Uterus (tissue), 2 donors: ENCODE results near the gene KCNC1.

ENCODE experiments used
- POLR2A ChIP-seq, 2 donors: fragments of 450-650 bp; IDR thresholded peaks; one replicate each; pipeline ENCODE4 v1.6.1; 2016; ENCODE audit warnings: antibody characterized with exemption in 2 of 2, mild to moderate bottlenecking in 1 of 2, moderate library complexity in 1 of 2
- TF ChIP-seq, protein P1 (sequence below), 4 experiments: fragments of 200-600 bp in 2 of 4; fragments of 450-650 bp in 2 of 4; sonication (generic) in 2 of 4; IDR thresholded peaks; one replicate each; pipeline ENCODE4 v1.5.1; 2016 to 2019; ENCODE audit warnings: antibody characterized with exemption in 4 of 4, mild to moderate bottlenecking in 2 of 4, moderate library complexity in 1 of 4

DNA sequence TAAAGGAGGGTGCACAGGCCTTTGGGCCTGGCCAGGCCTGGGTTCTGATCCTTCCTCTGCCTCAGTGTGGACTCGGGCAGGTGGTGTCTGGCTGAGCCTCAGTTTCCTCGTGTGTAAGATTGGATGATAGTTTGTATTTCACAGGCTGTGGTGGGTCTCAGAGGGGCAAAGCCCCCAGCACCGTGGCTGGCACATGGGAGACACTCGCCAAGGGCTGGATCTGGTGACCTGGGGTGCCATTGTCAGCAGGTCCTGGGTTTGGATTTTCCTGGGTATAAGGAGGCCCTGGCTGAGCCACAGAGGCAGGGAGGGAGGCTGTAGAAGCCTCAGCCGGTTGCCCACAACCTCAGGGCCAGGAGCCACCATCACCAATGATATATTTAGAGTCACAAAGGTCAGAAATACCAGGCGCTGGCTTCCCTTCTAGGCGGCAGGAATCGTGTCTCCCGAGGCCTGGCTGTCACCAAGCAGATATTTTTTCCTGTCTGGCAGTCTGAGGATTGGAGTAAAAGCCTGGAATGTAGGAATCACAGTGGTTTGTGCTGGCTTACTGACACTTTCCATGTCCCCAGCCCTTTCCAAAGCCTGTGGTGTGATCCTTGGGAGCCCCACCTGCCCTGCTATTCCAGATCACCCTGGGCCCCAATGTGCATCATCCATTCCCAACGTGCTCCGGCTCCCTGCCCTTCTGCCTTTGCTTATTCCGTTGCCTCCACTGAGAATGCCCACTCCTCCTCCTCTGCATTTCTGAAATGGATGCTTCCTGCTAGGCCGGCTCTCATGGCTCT is 15.6 kb downstream of the KCNC1 start:
- TF ChIP-seq, protein P1, sequence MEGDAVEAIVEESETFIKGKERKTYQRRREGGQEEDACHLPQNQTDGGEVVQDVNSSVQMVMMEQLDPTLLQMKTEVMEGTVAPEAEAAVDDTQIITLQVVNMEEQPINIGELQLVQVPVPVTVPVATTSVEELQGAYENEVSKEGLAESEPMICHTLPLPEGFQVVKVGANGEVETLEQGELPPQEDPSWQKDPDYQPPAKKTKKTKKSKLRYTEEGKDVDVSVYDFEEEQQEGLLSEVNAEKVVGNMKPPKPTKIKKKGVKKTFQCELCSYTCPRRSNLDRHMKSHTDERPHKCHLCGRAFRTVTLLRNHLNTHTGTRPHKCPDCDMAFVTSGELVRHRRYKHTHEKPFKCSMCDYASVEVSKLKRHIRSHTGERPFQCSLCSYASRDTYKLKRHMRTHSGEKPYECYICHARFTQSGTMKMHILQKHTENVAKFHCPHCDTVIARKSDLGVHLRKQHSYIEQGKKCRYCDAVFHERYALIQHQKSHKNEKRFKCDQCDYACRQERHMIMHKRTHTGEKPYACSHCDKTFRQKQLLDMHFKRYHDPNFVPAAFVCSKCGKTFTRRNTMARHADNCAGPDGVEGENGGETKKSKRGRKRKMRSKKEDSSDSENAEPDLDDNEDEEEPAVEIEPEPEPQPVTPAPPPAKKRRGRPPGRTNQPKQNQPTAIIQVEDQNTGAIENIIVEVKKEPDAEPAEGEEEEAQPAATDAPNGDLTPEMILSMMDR (IDR thresholded peaks at IDR 0.05): no peak
- no peak for TF ChIP-seq POLR2A (IDR thresholded peaks at IDR 0.05)
